ENCODE data around the gene HMGB2. TPM values are rescaled to one million over a fixed set of nuclear protein-coding genes. Genes with fewer than 3 reads are reported as not detected.
A peak's percentile ranks its signal among the peaks of the same experiment; 100 is the strongest.

HMGB2 gene
- total and polyA plus RNA-seq, 3 experiments from 2014 or later = 212 to 342 (median 341) TPM

DNA sequence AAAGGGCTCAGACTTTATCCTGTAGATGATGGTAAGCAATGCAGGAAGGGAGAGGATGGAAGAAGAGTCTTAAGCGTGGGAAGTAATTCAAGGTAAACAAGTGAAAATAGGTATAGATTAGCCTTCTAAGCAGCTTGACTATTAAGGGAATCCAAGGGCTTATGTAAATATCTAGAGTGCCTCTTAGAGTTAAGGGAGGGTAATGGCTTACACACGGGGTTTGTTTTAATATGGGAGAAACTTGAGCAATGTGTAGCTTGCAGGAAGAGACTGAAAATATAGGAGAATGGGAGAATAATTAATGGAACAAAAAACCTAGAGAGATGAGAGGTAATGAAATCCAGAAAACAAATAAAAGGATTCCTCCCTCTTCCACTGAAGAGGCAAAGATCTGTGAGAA lies 23.8 kb upstream of the HMGB2 start:
- Mint-ChIP-seq H3K27ac (no peak overlapping the region), H3K36me3 (no peaks in the 10 kb centered on the region)

DNA sequence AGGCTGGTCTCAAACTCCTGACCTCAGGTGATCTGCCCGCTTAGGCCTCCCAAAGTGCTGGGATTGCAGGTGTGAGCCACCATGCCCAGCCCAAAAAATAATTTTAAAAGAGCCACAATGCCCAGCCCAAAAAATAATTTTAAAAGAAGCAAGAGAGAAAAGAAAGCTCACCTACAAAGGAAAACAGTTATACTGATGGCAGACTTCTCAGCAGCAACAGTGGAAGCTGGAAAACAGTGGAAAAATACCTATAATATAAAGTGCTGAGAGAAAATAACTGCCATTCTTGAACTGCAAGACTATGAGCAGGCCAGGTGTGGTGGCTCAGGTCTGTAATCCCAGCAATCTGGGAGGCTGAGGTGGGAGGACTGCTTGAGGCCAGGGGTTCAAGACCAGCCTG lies 13.3 kb upstream of the HMGB2 start:
- ChIA-PET CTCF (interaction anchor here (1.2 to 1.5 kb wide), 2 partner anchors 14 to 46 kb away, joined by 4 read pairs; partner anchors contain the start of gene HMGB2), POLR2A (no interaction called here)
- Histone ChIP-seq H3K36me3 (ENCODE audit: insufficient read depth, low read length) (no peaks in the 10 kb centered on the region), H3K27ac (ENCODE audit: low read depth, low read length) (no peak overlapping the region), H3K4me1 (ENCODE audit: insufficient read depth, low read length) (no peaks in the 10 kb centered on the region), H3K27me3 (ENCODE audit: insufficient read depth, low read length, poor library complexity, severe bottlenecking) (no peaks in the 10 kb centered on the region), H3K9me3 (ENCODE audit: low read length) (no peaks in the 10 kb centered on the region), H3K4me3 (ENCODE audit: low read length) (no peak overlapping the region)
- H3K27ac Mint-ChIP-seq = no peak overlapping the region
- peaks cover 3 to 12% of the 10 kb centered on the region in 2 donors for H3K27me3 Mint-ChIP-seq
- no peak overlapping the region for H3K4me3 Mint-ChIP-seq
- peaks cover 0 to 3% (median 0%) of the 10 kb centered on the region in 3 donors for H3K36me3 Mint-ChIP-seq
- no peaks in the 10 kb centered on the region for H3K4me1 Mint-ChIP-seq
- H3K9me3 Mint-ChIP-seq = no peaks in the 10 kb centered on the region
- no peak for DNase-seq

More for the DNA sequence above, 23.8 kb upstream of the HMGB2 start:
- H3K9me3 Mint-ChIP-seq = no peaks in the 10 kb centered on the region
- POLR2A ChIA-PET = no interaction called here
- peaks cover 0 to 3% of the 10 kb centered on the region in 2 donors for H3K27me3 Mint-ChIP-seq
- CTCF ChIA-PET = no interaction called here
- H3K4me1 Mint-ChIP-seq = no peaks in the 10 kb centered on the region
- Histone ChIP-seq H3K4me3 (ENCODE audit: low read length) (no peak overlapping the region), H3K36me3 (ENCODE audit: insufficient read depth, low read length) (no peaks in the 10 kb centered on the region), H3K27ac (ENCODE audit: low read depth, low read length) (no peak overlapping the region), H3K27me3 (ENCODE audit: insufficient read depth, low read length, poor library complexity, severe bottlenecking) (no peaks in the 10 kb centered on the region), H3K4me1 (ENCODE audit: insufficient read depth, low read length) (no peaks in the 10 kb centered on the region), H3K9me3 (ENCODE audit: low read length) (no peaks in the 10 kb centered on the region)
- H3K4me3 Mint-ChIP-seq = no peak overlapping the region
- DNase-seq = no peak

DNA sequence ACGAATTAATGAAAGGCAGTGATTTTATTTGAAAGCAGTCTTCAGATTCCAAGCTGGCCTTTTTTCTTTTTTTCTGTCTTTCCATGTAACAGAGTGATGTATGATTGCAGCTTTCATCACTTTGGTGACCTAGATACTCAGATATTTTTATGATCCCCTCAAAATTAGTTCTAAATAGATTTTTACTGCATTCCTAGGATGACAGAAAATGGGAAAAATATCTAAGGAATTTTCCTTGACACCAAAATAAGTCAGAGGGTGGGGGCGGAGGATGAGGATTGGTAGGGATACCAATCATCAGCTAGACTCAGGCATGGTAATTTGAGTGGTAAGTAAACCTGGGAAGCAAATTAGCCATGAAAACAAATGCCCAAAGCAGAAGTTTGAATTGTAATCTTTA lies 11.9 kb upstream of the HMGB2 start:
- no peaks in the 10 kb centered on the region for H3K4me1 ChIP-seq (ENCODE audit: insufficient read depth, low read length)
- ChIA-PET CTCF (interaction anchor here (0.9 to 1.6 kb wide), 5 partner anchors 9 to 44 kb away, joined by 3 to 5 read pairs (median 3); no protein-coding TSS in a partner anchor), POLR2A (interaction anchor here (1.0 to 1.6 kb wide), 2 partner anchors 10 to 11 kb away, joined by 3 to 4 read pairs; partner anchors contain the start of gene HMGB2)
- Mint-ChIP-seq H3K4me3 (no peak overlapping the region), H3K36me3 (peaks cover 0 to 3% (median 0%) of the 10 kb centered on the region in 3 donors), H3K27me3 (peaks cover 5 to 12% of the 10 kb centered on the region in 2 donors), H3K4me1 (no peaks in the 10 kb centered on the region), H3K27ac (no peak overlapping the region), H3K9me3 (no peaks in the 10 kb centered on the region)
- H3K27ac ChIP-seq (ENCODE audit: low read depth, low read length) = no peak overlapping the region
- H3K9me3 ChIP-seq (ENCODE audit: low read length) = no peaks in the 10 kb centered on the region
- no peak for DNase-seq
- H3K4me3 ChIP-seq (ENCODE audit: low read length) = no peak overlapping the region
- no peaks in the 10 kb centered on the region for H3K27me3 ChIP-seq (ENCODE audit: insufficient read depth, low read length, poor library complexity, severe bottlenecking)
- H3K36me3 ChIP-seq (ENCODE audit: insufficient read depth, low read length) = no peaks in the 10 kb centered on the region

DNA sequence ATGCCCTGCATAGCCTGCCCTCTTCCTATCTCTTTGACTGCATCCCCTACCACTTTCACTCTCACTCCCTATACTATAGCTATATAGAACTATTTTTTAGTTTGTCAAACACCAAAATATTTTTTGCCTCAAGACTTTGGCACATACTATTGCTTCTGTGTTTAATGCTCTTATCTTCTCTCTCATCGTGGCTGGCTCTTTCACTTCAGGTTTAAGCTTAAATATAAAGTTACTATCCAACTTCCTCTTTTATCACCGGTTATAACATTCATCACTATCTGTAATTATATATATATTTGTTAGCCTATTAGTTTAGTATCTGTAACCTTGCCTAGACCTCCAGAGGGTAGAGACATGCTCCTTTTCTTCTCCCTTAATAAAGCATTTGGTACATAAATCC lies 11.5 kb upstream of the HMGB2 start:
- no peak overlapping the region for H3K27ac ChIP-seq (ENCODE audit: low read depth, low read length)
- Mint-ChIP-seq H3K4me1 (no peaks in the 10 kb centered on the region), H3K27me3 (peaks cover 5 to 12% of the 10 kb centered on the region in 2 donors), H3K9me3 (no peaks in the 10 kb centered on the region), H3K27ac (no peak overlapping the region), H3K4me3 (no peak overlapping the region), H3K36me3 (peaks cover 0 to 3% (median 0%) of the 10 kb centered on the region in 3 donors)
- no peaks in the 10 kb centered on the region for H3K9me3 ChIP-seq (ENCODE audit: low read length)
- H3K4me1 ChIP-seq (ENCODE audit: insufficient read depth, low read length) = no peaks in the 10 kb centered on the region
- POLR2A ChIA-PET = interaction anchor here (1.0 to 1.6 kb wide), 3 partner anchors 11 to 25 kb away, joined by 3 to 4 read pairs (median 3); partner anchors contain the start of genes HMGB2 and SAP30
- no peaks in the 10 kb centered on the region for H3K36me3 ChIP-seq (ENCODE audit: insufficient read depth, low read length)
- H3K27me3 ChIP-seq (ENCODE audit: insufficient read depth, low read length, poor library complexity, severe bottlenecking) = no peaks in the 10 kb centered on the region
- CTCF ChIA-PET = interaction anchor here (1.1 to 1.6 kb wide), 3 partner anchors 10 to 26 kb away, joined by 3 to 5 read pairs (median 3); no protein-coding TSS in a partner anchor
- no peak for DNase-seq
- H3K4me3 ChIP-seq (ENCODE audit: low read length) = no peak overlapping the region

DNA sequence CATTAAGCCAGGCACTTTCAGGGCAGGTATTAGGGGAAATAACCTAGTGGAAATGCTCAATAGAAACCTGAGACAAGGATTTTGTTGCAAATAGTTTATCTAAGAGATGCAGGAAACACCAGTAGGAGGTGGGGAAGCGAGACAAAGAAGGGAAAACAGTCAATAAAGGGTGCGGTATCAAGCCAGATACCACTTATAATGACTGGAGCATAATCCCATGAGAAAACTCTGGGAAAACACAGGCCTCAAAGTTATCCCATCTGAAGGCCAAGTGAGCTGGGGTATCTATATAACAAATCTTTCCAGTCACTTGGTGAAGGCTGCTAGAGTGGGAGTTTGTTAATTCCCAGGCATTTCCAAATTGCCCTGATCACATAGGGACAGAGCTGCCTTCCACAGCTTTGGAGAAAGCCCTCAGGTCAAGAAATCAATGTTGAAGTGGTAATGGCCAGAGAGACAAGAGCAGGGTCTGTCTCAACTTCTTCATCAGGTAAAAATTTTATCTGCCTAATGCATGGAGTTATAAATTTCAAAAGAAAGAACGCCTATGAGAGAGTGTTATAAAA lies 9.8 kb upstream of the HMGB2 start:
- peaks cover 0 to 3% (median 0%) of the 10 kb centered on the region in 3 donors for H3K36me3 Mint-ChIP-seq
- no peaks in the 10 kb centered on the region for H3K27me3 ChIP-seq (ENCODE audit: insufficient read depth, low read length, poor library complexity, severe bottlenecking)
- no peaks in the 10 kb centered on the region for H3K9me3 Mint-ChIP-seq
- DNase-seq = no peak
- ChIA-PET CTCF (no interaction called here), POLR2A (no interaction called here)
- H3K36me3 ChIP-seq (ENCODE audit: insufficient read depth, low read length) = no peaks in the 10 kb centered on the region
- H3K4me3 ChIP-seq (ENCODE audit: low read length) = no peak overlapping the region
- no peaks in the 10 kb centered on the region for H3K4me1 ChIP-seq (ENCODE audit: insufficient read depth, low read length)
- H3K9me3 ChIP-seq (ENCODE audit: low read length) = no peaks in the 10 kb centered on the region
- no peak overlapping the region for H3K4me3 Mint-ChIP-seq
- H3K4me1 Mint-ChIP-seq = no peaks in the 10 kb centered on the region
- H3K27ac Mint-ChIP-seq = no peak overlapping the region
- H3K27ac ChIP-seq (ENCODE audit: low read depth, low read length) = no peak overlapping the region
- H3K27me3 Mint-ChIP-seq = peaks cover 5 to 10% of the 10 kb centered on the region in 2 donors

DNA sequence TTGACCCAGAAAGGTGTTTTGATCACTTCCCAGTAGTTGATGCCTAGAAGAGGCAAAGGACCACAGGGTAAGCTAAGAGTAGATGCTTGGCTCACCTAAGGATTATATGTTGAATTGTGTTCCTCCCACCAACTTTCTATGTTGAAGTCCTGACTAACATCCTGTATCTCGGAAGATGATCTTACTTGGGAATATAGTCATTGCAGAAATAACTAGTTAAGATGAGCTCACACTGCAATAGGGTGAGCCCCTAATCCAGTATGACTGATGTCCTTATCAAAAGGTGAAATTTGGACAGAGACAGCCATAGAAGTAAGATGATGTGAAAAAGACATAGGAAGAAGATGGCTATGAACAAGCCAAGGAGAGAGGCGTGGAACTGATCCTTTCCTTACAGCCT lies 3.3 kb upstream of the HMGB2 start:
- H3K4me3 Mint-ChIP-seq = peak overlapping the region in 1 of 7 donors; percentile 18
- no peaks in the 10 kb centered on the region for H3K9me3 Mint-ChIP-seq
- peaks cover 16 to 23% (median 17%) of the 10 kb centered on the region in 3 donors for H3K4me1 Mint-ChIP-seq
- DNase-seq = no peak
- H3K36me3 Mint-ChIP-seq = peaks cover 0 to 23% (median 0%) of the 10 kb centered on the region in 3 donors
- ChIA-PET POLR2A (no interaction called here), CTCF (no interaction called here)
- Histone ChIP-seq H3K9me3 (ENCODE audit: low read length) (no peaks in the 10 kb centered on the region), H3K36me3 (ENCODE audit: insufficient read depth, low read length) (no peaks in the 10 kb centered on the region), H3K4me1 (ENCODE audit: insufficient read depth, low read length) (peaks cover 13% of the 10 kb centered on the region), H3K27ac (ENCODE audit: low read depth, low read length) (no peak overlapping the region), H3K27me3 (ENCODE audit: insufficient read depth, low read length, poor library complexity, severe bottlenecking) (no peaks in the 10 kb centered on the region), H3K4me3 (ENCODE audit: low read length) (no peak overlapping the region)
- no peak overlapping the region for H3K27ac Mint-ChIP-seq
- peaks cover 1 to 4% of the 10 kb centered on the region in 2 donors for H3K27me3 Mint-ChIP-seq

DNA sequence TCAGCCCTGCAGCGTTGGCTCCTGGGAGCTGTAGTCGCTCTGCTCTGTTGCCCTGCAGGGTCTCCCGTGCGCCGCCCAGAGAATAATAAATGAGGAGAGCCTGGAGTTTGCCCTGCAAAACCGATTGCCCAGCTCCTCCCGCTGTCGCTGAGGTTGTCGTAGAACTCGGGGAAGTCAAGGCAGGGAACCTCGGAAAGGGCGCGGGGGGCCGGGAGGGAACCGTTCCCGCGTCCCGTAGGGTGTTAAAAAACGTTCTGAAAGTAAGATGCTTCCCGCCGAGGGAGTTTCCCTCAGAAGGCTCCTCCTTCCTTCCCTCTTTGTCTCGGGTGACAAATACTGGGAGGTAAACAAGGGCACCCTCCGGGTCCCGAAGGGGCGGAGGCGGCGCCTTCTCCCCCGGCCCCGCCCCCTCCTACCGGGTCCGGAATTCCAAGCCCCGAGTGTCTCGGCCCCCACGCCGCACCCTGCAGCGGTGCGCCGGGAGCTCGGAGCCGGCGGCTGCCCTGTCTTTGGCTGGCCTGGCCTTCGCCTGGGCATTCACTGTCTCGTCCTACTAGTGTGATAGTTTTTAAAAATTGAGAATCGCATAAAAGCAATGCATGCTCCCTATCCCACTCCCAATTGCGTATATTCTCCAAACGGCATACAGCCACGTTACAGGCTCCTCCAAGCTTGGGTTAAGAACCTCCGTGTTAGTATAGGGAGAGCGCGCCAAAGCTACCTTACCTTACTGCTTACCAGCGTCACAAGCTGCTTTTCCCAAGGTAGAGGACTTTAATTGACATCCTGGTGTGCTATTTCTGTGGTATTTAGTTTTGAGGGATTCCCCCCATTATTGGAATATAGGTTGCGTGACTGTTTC lies 964 bp upstream of the HMGB2 start:
- peaks cover 22% of the 10 kb centered on the region for H3K4me1 ChIP-seq (ENCODE audit: insufficient read depth, low read length)
- peak overlapping the region; percentile 95 to 100 (median 98) for H3K4me3 Mint-ChIP-seq
- peak overlapping the region; percentile 82 to 99 (median 96) for H3K27ac Mint-ChIP-seq
- H3K27me3 Mint-ChIP-seq = peaks cover 0 to 4% of the 10 kb centered on the region in 2 donors
- CTCF ChIA-PET = interaction anchor here (1.0 to 3.7 kb wide), 4 partner anchors 12 to 34 kb away, joined by 4 to 39 read pairs (median 5); partner anchors contain the start of gene SAP30
- peak overlapping the region; percentile 94 for H3K4me3 ChIP-seq (ENCODE audit: low read length)
- H3K27ac ChIP-seq (ENCODE audit: low read depth, low read length) = peak overlapping the region; percentile 98
- H3K4me1 Mint-ChIP-seq = peaks cover 27 to 39% (median 33%) of the 10 kb centered on the region in 3 donors
- H3K9me3 ChIP-seq (ENCODE audit: low read length) = no peaks in the 10 kb centered on the region
- H3K36me3 ChIP-seq (ENCODE audit: insufficient read depth, low read length) = no peaks in the 10 kb centered on the region
- peaks cover 0 to 42% (median 3%) of the 10 kb centered on the region in 3 donors for H3K36me3 Mint-ChIP-seq
- DNase-seq = peak in 4 of 5 donors; percentile 2 to 48 (median 22)
- H3K9me3 Mint-ChIP-seq = no peaks in the 10 kb centered on the region
- no peaks in the 10 kb centered on the region for H3K27me3 ChIP-seq (ENCODE audit: insufficient read depth, low read length, poor library complexity, severe bottlenecking)
- POLR2A ChIA-PET = interaction anchor here (0.6 to 6.8 kb wide), 6 partner anchors 10 to 159 kb away, joined by 3 to 206 read pairs (median 4); partner anchors contain the start of gene SAP30
